GM19397 (cell line): ENCODE results near the gene GET3.
"Not testable (repeated sequence)": the region's sequence is repeated elsewhere in the genome, so short reads cannot be mapped to it uniquely, and the experiment has no call there.

Experiments
- ATAC-seq: cut with Tn5 transposase; IDR thresholded peaks from one replicate; pipeline ENCODE4 v1.9.1; 2021; ENCODE audit warnings: mild to moderate bottlenecking, moderate library complexity; ENCODE audit not compliant: unreplicated experiment

The GET3 gene

DNA sequence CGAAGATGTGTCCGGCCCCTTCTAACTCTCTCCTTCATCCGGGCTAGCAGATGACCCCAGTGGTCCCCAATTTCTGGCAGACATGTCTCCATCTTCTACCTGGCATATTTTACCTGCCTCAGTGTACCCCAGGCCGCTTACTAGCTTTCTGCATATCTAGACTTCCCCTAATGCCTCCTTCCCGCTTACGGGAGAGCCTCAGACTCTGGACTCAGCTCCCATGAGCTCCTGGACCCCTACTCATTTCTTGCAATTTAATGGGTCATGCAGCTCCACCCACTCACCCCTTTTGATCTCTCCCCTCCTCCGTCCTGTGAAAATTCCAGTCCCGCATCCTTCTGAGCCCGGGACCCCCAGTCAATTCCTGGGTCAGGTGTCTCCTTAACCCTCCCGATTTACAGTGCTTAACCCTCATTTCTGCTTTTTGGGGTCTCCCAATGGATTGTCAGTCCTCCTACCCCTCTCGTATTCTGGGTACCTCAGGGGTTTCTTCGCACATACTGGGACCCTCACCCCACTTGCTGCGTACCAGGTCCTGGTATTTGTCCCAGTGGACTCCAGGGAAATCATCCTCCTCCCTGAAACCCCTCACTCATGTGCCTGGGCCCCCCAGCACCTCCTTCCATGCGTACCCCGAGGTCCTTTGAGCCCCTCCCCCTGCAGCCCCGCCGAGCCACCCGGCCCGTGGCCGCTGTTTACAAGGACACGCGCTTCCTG is 53.5 kb downstream of the GET3 start:
- ATAC-seq, result no peak

DNA sequence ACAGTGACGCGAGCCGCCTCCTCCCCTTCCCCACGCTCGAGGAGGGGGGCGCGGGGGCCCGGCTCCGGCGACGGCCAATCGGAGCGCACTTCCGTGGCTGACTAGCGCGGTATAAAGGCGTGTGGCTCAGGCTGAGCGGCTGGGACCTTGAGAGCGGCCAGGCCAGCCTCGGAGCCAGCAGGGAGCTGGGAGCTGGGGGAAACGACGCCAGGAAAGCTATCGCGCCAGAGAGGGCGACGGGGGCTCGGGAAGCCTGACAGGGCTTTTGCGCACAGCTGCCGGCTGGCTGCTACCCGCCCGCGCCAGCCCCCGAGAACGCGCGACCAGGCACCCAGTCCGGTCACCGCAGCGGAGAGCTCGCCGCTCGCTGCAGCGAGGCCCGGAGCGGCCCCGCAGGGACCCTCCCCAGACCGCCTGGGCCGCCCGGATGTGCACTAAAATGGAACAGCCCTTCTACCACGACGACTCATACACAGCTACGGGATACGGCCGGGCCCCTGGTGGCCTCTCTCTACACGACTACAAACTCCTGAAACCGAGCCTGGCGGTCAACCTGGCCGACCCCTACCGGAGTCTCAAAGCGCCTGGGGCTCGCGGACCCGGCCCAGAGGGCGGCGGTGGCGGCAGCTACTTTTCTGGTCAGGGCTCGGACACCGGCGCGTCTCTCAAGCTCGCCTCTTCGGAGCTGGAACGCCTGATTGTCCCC is 54.2 kb downstream of the GET3 start, which contains the start of gene JUNB:
Gene JUNB (plus strand): TSS at position 142 of the 706 bp plus-strand sequence. CDS start 286 bp downstream, at position 428.
- peak; percentile 35 for ATAC-seq

DNA sequence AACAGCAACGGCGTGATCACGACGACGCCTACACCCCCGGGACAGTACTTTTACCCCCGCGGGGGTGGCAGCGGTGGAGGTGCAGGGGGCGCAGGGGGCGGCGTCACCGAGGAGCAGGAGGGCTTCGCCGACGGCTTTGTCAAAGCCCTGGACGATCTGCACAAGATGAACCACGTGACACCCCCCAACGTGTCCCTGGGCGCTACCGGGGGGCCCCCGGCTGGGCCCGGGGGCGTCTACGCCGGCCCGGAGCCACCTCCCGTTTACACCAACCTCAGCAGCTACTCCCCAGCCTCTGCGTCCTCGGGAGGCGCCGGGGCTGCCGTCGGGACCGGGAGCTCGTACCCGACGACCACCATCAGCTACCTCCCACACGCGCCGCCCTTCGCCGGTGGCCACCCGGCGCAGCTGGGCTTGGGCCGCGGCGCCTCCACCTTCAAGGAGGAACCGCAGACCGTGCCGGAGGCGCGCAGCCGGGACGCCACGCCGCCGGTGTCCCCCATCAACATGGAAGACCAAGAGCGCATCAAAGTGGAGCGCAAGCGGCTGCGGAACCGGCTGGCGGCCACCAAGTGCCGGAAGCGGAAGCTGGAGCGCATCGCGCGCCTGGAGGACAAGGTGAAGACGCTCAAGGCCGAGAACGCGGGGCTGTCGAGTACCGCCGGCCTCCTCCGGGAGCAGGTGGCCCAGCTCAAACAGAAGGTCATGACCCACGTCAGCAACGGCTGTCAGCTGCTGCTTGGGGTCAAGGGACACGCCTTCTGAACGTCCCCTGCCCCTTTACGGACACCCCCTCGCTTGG is 55.0 kb downstream of the GET3 start:
- no peak for ATAC-seq

DNA sequence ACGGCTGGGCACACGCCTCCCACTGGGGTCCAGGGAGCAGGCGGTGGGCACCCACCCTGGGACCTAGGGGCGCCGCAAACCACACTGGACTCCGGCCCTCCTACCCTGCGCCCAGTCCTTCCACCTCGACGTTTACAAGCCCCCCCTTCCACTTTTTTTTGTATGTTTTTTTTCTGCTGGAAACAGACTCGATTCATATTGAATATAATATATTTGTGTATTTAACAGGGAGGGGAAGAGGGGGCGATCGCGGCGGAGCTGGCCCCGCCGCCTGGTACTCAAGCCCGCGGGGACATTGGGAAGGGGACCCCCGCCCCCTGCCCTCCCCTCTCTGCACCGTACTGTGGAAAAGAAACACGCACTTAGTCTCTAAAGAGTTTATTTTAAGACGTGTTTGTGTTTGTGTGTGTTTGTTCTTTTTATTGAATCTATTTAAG is 55.6 kb downstream of the GET3 start:
- ATAC-seq, result no peak

DNA sequence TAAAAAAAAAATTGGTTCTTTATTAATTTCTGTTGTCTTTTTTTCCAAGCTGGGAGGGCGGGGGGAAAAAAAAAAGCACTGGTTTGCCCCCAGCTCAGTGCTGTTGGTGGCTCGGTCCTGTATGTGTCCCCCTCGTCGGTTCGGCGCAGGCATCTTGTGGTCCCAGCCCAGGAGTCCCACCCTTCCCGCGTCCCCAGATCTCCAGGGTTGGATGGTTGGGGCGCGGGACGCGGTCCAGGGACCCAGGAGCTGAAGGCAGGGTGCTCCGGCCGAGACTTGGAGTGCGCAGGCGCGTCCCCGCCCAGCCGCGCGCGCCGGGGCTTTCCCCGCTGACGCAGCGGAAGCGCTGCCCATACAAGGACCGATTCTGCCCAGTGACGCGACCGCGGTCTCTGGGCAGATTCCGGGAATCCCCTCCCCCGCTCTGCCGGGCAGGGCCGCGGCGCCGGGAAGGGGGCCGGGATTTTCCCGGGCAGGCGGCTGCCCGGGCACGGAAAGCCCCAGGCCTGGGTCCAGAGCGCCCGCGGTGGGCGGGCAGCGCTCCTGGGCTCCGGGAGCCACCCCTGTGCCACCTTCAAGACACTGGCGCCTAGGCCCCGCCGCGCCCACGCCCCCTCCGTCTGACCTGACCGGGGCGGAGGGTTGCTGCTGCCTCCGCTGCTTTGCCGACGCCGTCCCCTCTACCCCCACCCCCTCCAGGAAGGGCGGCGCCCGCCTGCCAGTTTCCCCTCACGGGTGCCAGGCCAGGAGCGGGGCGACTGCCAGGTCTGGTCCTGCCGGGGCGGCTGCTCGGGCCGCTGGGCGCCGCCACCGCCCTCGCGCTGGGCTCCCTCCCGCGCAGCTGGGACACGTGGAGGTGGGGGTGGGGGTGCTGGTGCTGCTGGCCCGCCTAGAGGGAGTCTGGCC is 56.2 kb downstream of the GET3 start:
- ATAC-seq, result peak; percentile 31

DNA sequence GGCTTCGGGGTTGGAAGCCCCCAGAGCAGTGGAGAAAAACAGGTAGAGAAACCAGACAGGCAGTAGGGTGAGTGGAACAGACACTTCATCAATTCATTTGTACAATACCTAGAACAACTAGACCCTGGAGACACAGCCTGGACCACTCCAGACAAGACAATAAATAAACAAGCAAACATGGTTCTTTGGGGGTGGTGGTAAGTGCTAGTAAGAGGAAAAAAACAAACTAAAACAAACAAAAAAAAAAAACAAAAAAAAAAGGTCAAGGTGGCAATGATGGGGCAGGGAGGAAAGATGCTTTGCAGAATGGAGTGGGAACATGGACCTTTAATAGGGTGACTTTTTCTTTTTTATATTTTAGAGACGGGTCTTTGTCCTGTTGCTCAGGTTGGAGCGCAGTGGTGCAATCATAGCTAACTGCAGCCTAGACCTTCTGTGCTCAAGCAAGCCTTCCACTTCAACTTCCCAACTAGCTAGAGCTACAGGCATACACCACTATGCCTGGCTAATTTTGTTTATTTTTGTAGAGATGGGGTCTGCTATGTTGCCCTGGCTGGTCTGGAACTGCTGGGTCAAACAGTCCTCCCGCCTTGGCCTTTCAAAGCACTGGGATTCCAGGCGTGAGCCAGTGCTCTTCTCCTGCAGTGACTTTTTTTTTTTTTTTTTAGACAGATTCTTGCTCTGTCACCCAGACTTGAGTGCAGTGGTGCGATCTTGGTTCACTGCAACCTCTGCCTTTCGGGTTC is 57.1 kb downstream of the GET3 start:
- no peak for ATAC-seq

DNA sequence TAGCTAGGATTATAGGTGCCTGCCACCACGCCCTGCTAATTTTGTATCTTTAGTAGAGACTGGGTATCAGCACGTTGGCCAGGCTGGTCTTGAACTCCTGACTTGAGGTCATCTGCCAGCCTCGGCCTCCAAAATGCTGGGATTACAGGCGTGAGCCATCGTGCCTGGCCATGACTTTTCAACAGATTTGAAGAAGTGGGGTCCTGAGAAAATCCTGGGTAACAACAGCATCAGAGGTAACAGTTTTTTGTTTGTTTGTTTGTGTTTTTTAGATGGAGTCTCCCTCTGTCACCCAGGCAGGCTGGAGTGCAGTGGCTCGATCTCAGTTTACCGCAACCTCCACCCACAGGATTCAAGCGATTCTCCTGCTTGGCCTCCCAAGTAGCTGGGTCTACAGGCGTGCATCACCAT is 57.7 kb downstream of the GET3 start:
- ATAC-seq, result no peak

DNA sequence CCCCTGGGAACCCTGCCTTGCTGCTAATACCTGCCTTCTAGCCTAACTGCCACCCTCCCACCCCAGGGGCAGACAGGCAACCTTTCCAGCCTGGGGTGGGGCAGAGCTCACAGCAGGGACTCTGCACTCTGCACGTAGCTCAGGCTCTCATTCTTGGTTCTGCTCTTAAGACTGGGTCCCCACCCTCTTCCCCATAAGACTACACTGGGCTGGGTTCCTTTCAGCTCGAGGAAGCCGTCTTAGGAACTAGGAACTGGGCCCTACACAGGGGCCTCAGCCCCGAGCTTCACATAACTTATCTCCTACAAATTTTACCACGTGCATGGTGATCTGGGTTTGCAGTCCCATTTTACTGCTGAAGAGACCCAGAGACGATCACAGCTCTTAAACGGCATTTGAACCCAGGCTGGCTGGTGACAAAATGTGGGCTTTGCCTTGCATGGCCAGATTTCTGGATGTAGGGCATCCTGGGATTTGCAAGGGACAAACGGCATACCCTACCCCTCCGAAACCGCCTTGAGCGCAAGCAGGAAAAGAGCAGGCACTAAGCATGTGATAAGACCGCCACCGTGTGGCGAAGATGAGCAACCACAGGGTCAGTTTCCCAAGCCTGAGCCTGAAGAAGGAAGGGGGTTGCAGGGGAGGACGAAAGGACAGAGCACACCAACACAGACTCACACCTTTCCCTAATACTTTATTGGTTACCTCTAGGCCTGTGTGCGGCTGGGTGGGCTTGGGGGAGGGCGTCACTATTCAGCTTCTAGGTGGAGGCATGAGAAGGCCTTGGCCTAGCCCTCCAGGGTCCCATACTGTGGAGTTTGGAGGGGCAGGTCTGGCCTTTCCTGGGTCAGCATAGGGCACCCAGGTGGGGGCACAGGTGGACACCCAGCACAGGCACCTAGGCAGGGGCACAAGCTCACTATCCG is 59.1 kb downstream of the GET3 start:
- ATAC-seq, result no peak

DNA sequence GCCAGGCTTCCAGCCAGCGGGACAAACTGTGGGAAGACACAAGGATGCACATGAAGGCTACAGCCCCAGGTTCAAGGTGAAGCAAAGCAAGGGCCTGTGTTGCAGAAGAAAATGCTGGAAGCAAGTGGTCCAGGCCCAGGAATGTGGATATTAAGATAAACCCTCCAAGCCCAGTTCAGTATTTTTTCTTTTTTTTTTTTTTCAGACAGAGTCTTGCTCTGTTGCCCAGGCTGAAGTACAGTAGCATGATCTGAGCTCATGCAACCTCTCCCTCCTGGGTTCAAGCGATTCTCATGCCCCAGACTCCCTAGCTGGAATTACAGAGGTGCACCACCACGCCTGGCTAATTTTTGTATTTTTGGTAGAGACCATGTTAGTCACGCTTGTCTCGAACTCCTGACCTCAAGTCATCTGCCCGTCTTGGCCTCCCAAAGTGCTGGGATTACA is 59.9 kb downstream of the GET3 start:
- ATAC-seq, result no peak

DNA sequence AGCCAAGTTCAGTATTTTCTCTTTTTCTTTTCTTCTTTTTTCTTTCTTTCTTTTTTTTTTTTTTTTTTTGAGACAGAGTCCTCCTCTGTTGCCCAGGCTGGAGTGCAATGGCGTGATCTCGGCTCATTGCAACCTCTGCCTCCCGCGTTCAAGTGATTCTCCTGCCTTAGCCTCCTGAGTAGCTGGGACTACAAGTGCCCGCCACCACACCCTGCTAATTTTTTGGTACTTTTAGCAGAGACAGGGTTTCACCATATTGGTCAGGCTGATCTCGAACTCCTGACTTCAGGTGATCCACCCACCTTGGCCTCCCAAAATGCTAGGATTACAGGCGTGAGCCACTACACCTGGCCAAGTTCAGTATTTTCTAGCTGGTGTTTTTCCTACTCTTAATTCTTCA is 60.3 kb downstream of the GET3 start:
- not testable (repeated sequence) for ATAC-seq
